Testis (tissue), 3 donors: ENCODE data around the gene FAM240B. TPM values are rescaled to one million over a fixed set of nuclear protein-coding genes. Genes with fewer than 3 reads are reported as not detected.
A peak's percentile ranks its signal among the peaks of the same experiment; 100 is the strongest.

Experiments
- DNase-seq: peaks from one replicate; pipeline ENCODE4 v3.0.0-alpha.2; 2019
- H3K27ac ChIP-seq, 2 donors: fragments of 200-600 bp; sonication (generic); one replicate each; pipeline ENCODE4 v1.5.1; 2019
- H3K27me3 ChIP-seq: fragments of 200-600 bp; sonication (generic); one replicate; pipeline ENCODE4 v1.5.1; 2019
- H3K36me3 ChIP-seq: fragments of 200-600 bp; sonication (generic); one replicate; pipeline ENCODE4 v1.5.1; 2017; ENCODE audit warnings: low read depth; ENCODE audit errors: missing control alignments
- H3K4me1 ChIP-seq: fragments of 200-600 bp; sonication (generic); one replicate; pipeline ENCODE4 v1.5.1; 2019
- H3K4me3 ChIP-seq, 2 donors: fragments of 200-600 bp; sonication (generic); one replicate each; pipeline ENCODE4 v1.5.1; 2017 to 2019
- H3K9me3 ChIP-seq: fragments of 200-600 bp; sonication (generic); one replicate; pipeline ENCODE4 v1.5.1; 2017
- CTCF ChIP-seq, 3 experiments: fragments of 450-650 bp in 2 of 3; fragments of 200-600 bp in 1 of 3; sonication (generic) in 1 of 3; IDR thresholded peaks; one replicate each; pipeline ENCODE4 v1.5.1; 2016 to 2019; ENCODE audit warnings: antibody characterized with exemption in 3 of 3, mild to moderate bottlenecking in 2 of 3, moderate library complexity in 1 of 3
- POLR2A ChIP-seq: fragments of 450-650 bp; IDR thresholded peaks from one replicate; pipeline ENCODE4 v1.6.1; 2017; ENCODE audit warnings: antibody characterized with exemption, mild to moderate bottlenecking, moderate library complexity
- WGBS, 2 donors: methylation state at CpG; one replicate each; pipeline ENCODE4 v1.1.5; 2018; 5-methylcytosine and 5-hydroxymethylcytosine counted together
- intact Hi-C: fragments of 100-400 bp; cut with DNase I; formaldehyde crosslinking; loops from one replicate; pipeline ENCODE4 v1.15.1; 2023; ENCODE audit warnings: low total_unique reads
- polyA plus RNA-seq: library from polyadenylated mRNA; stranded (reverse); fragments of 350-450 nt; fragmentation: Illumina TruSeq; extraction: RNeasy Lipid Tissue Mini Kit (QIAGEN cat#74804); gene quantifications from one replicate; pipeline ENCODE4 v1.2.3, GENCODE V29; 2014; ENCODE audit warnings: low read depth, low replicate concordance; ENCODE audit not compliant: insufficient read depth
- total RNA-seq, 2 donors: library from RNA; depleted of rRNA; stranded (reverse); fragments of >200 nt; gene quantifications; one replicate each; pipeline ENCODE4 v1.2.3, GENCODE V29; 2016

FAM240B gene
- total and polyA plus RNA-seq, 3 donors from 2014 or later, result 0.81 to 1.3 TPM; not detected in 1

- Histone ChIP-seq H3K4me3 (no peak overlapping the region), H3K36me3 (no peaks in the 10 kb centered on the region), H3K9me3 (no peaks in the 10 kb centered on the region), H3K27ac (no peak overlapping the region), H3K4me1 (no peaks in the 10 kb centered on the region), H3K27me3 (no peaks in the 10 kb centered on the region)
- no peak for DNase-seq
- 83 to 89% methylated on average over 3 of the region's 3 CpGs for WGBS, 2 donors
- TF ChIP-seq POLR2A (no peak), CTCF (IDR thresholded peaks at IDR 0.05) (no peak)
- intact Hi-C loops, result no loop called here
Observed at GRCh38 chr9:38696999-38697398, 22.9 kb downstream of the FAM240B start.

- H3K27me3 ChIP-seq, result no peaks in the 10 kb centered on the region
- TF ChIP-seq CTCF (IDR thresholded peaks at IDR 0.05), result no peak
- no peak for TF ChIP-seq POLR2A
- intact Hi-C loops, result no loop called here
- no peak overlapping the region for H3K4me3 ChIP-seq
- H3K27ac ChIP-seq, result no peak overlapping the region
- 56 to 57% methylated on average over 10 of the region's 10 CpGs for WGBS, 2 donors
- no peaks in the 10 kb centered on the region for H3K9me3 ChIP-seq
- DNase-seq, result no peak
- H3K4me1 ChIP-seq, result peaks cover 6% of the 10 kb centered on the region
- H3K36me3 ChIP-seq, result no peaks in the 10 kb centered on the region
Observed at GRCh38 chr9:38694676-38695075, 25.3 kb downstream of the FAM240B start.

GRCh38 chr9:38692707-38693106 lies 27.2 kb downstream of the FAM240B start:
- Histone ChIP-seq H3K27me3 (no peaks in the 10 kb centered on the region), H3K9me3 (no peaks in the 10 kb centered on the region), H3K27ac (no peak overlapping the region), H3K36me3 (no peaks in the 10 kb centered on the region), H3K4me3 (no peak overlapping the region), H3K4me1 (peaks cover 6% of the 10 kb centered on the region)
- DNase-seq, result no peak
- intact Hi-C loops, result no loop called here
- TF ChIP-seq POLR2A (no peak), CTCF (IDR thresholded peaks at IDR 0.05) (no peak)
- WGBS, 2 donors, result 72 to 75% methylated on average over 4 of the region's 4 CpGs

- 41 to 53% methylated on average over 2 to 3 of the region's 3 CpGs for WGBS, 2 donors
- intact Hi-C loops, result no loop called here
Observed at GRCh38 chr9:38690574-38690973, 29.4 kb downstream of the FAM240B start.

More at GRCh38 chr9:38690574-38690973, 29.4 kb downstream of the FAM240B start:
- no peaks in the 10 kb centered on the region for H3K27me3 ChIP-seq
- peak overlapping the region; percentile 11 to 68 for H3K27ac ChIP-seq
- DNase-seq, result no peak
- H3K9me3 ChIP-seq, result no peaks in the 10 kb centered on the region
- TF ChIP-seq CTCF (IDR thresholded peaks at IDR 0.05), result no peak
- TF ChIP-seq POLR2A, result no peak
- H3K4me3 ChIP-seq, result no peak overlapping the region
- peaks cover 18% of the 10 kb centered on the region for H3K4me1 ChIP-seq
- no peaks in the 10 kb centered on the region for H3K36me3 ChIP-seq
